Lower leg skin (tissue), 4 donors: ENCODE data around the gene NTSR2. TPM values are rescaled to one million over a fixed set of nuclear protein-coding genes. Genes with fewer than 3 reads are reported as not detected.

Experiments used
- DNase-seq, 2 donors: peaks; one replicate each; pipeline ENCODE4 v3.0.0-alpha.2; 2019; ENCODE audit warnings: low spot score in 2 of 2
- H3K4me3 ChIP-seq: fragments of 200-600 bp; sonication (generic); 2 replicates; pipeline ENCODE4 v1.5.1; 2017; ENCODE audit warnings: mild to moderate bottlenecking, low read depth; ENCODE audit not compliant: poor library complexity, severe bottlenecking
- POLR2A ChIP-seq, 2 donors: fragments of 450-650 bp; IDR thresholded peaks; one replicate each; pipeline ENCODE4 v1.6.1; 2016 to 2017; ENCODE audit warnings: antibody characterized with exemption in 2 of 2, mild to moderate bottlenecking in 1 of 2, moderate library complexity in 1 of 2
- WGBS, 2 donors: methylation state at CpG; one replicate each; pipeline ENCODE4 v1.1.5; 2018; 5-methylcytosine and 5-hydroxymethylcytosine counted together
- intact Hi-C: fragments of 100-400 bp; cut with DNase I; formaldehyde crosslinking; loops from one replicate; pipeline ENCODE4 v1.15.0; 2023; ENCODE audit warnings: low total_unique reads
- total RNA-seq, 4 donors: library from RNA; depleted of rRNA; stranded (reverse); fragments of >200 nt; gene quantifications; one replicate each; pipeline ENCODE4 v1.1.0, GENCODE V29; 2016
- TF ChIP-seq, protein P1 (sequence below), 3 donors: fragments of 450-650 bp; IDR thresholded peaks; one replicate each; pipeline ENCODE4 v1.5.1; 2016; ENCODE audit warnings: antibody characterized with exemption in 3 of 3, mild to moderate bottlenecking in 3 of 3, moderate library complexity in 2 of 3

Gene NTSR2
- total RNA-seq, 4 donors from 2014 or later: not detected

- H3K4me3 ChIP-seq: no peak overlapping the region
- TF ChIP-seq, protein P1, sequence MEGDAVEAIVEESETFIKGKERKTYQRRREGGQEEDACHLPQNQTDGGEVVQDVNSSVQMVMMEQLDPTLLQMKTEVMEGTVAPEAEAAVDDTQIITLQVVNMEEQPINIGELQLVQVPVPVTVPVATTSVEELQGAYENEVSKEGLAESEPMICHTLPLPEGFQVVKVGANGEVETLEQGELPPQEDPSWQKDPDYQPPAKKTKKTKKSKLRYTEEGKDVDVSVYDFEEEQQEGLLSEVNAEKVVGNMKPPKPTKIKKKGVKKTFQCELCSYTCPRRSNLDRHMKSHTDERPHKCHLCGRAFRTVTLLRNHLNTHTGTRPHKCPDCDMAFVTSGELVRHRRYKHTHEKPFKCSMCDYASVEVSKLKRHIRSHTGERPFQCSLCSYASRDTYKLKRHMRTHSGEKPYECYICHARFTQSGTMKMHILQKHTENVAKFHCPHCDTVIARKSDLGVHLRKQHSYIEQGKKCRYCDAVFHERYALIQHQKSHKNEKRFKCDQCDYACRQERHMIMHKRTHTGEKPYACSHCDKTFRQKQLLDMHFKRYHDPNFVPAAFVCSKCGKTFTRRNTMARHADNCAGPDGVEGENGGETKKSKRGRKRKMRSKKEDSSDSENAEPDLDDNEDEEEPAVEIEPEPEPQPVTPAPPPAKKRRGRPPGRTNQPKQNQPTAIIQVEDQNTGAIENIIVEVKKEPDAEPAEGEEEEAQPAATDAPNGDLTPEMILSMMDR (IDR thresholded peaks at IDR 0.05): no peak
- no peak for TF ChIP-seq POLR2A (IDR thresholded peaks at IDR 0.05)
- 63 to 65% methylated on average over 1 of the region's 1 CpG for WGBS, 2 donors
- no peak for DNase-seq
- intact Hi-C loops: no loop called here
These were observed 33.7 kb upstream of the NTSR2 start for GRCh38 chr2:11703700-11704099.

- intact Hi-C loops: no loop called here
- WGBS, 2 donors: 96 to 98% methylated on average over 2 of the region's 2 CpGs
- no peak for DNase-seq
- TF ChIP-seq, protein P1 (IDR thresholded peaks at IDR 0.05): no peak
- TF ChIP-seq POLR2A (IDR thresholded peaks at IDR 0.05): no peak
- H3K4me3 ChIP-seq: no peak overlapping the region
These were observed 33.0 kb upstream of the NTSR2 start for GRCh38 chr2:11702946-11703345.

DNA sequence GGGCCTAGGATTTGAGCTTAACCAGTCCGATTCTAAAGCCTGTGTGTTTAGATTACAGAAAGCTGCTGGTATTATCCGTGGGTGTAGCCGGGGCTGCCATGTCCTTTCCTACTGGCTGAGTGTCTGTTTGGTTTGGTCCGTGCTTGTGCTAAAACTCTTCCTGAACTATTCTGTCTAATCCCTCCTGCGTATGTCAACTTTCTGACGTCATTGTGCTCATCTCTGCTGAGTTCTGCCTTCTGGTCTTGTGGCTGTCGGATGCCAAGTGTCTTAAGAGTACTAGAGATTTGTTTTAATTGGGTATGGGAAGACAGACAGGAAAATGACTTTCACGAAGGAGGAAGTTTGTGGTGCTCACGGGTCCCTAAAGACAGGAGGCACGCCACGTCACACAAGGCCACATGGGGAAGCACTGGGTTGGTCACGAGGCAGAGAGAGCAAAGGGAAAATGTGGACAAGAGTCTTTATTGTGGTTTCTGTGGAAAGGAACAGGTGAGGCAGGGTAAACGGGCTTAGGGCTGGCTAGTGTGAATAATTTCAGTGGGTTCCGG, 31.8 kb upstream of the NTSR2 start:
- no peak for TF ChIP-seq POLR2A (IDR thresholded peaks at IDR 0.05)
- TF ChIP-seq, protein P1 (IDR thresholded peaks at IDR 0.05): no peak
- no peak overlapping the region for H3K4me3 ChIP-seq
- peak in 1 of 2 donors; percentile 59 for DNase-seq
- intact Hi-C loops: no loop called here
- 72 to 76% methylated on average over 14 of the region's 14 CpGs for WGBS, 2 donors

DNA sequence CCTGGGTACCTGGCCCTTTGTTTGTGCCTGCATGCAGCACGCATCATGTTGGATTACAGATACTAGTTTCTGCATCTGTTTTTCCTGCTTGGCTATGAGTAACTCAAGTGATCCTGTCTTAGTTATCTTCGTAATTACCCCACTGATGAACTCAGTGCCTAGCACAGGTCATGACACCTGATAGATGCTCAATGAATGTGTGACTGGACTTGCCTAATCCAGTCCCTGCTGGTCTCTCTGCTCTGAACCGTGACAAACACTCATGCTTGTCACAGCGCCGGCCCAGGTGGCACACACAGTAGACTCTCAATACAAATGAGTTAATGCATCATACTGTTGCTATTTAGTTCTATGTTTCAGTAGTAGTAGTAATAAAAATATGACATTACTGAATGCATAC, 31.2 kb upstream of the NTSR2 start:
- H3K4me3 ChIP-seq: no peak overlapping the region
- intact Hi-C loops: no loop called here
- DNase-seq: no peak
- TF ChIP-seq, protein P1 (IDR thresholded peaks at IDR 0.05): no peak
- TF ChIP-seq POLR2A (IDR thresholded peaks at IDR 0.05): no peak
- WGBS, 2 donors: 79 to 90% methylated on average over 5 of the region's 5 CpGs

GRCh38 chr2:11699686-11700670, 30.0 kb upstream of the NTSR2 start:
- intact Hi-C loops: no loop called here
- TF ChIP-seq POLR2A (IDR thresholded peaks at IDR 0.05): no peak
- TF ChIP-seq, protein P1 (IDR thresholded peaks at IDR 0.05): no peak
- DNase-seq: no peak
- no peak overlapping the region for H3K4me3 ChIP-seq
- WGBS, 2 donors: 71 to 77% methylated on average over 9 of the region's 9 CpGs
